Measurements from ENCODE around the gene KCNJ6. TPM values are rescaled to one million over a fixed set of nuclear protein-coding genes. Genes with fewer than 3 reads are reported as not detected.

KCNJ6 gene
- polyA plus RNA-seq, 3 donors = 0.19 to 0.36 (median 0.25) TPM

GRCh38 chr21:37868446-37869295 lies 47.6 kb downstream of the KCNJ6 start:
- no peak for DNase-seq (ENCODE audit: low read depth in 3 of 3, low spot score in 2 of 3)

- DNase-seq (ENCODE audit: low read depth in 3 of 3, low spot score in 2 of 3) = no peak
Measured at GRCh38 chr21:37866027-37866426, 50.2 kb downstream of the KCNJ6 start.

GRCh38 chr21:37865156-37865555 lies 51.1 kb downstream of the KCNJ6 start:
- DNase-seq (ENCODE audit: low read depth in 3 of 3, low spot score in 2 of 3) = no peak

- DNase-seq (ENCODE audit: low read depth in 3 of 3, low spot score in 2 of 3) = no peak
Measured at GRCh38 chr21:37863842-37864241, 52.4 kb downstream of the KCNJ6 start.

GRCh38 chr21:37862536-37862935 lies 53.7 kb downstream of the KCNJ6 start:
- no peak for DNase-seq (ENCODE audit: low read depth in 3 of 3, low spot score in 2 of 3)

- no peak for DNase-seq (ENCODE audit: low read depth in 3 of 3, low spot score in 2 of 3)
Measured at GRCh38 chr21:37861561-37861960, 54.7 kb downstream of the KCNJ6 start.

GRCh38 chr21:37860416-37860815 lies 55.8 kb downstream of the KCNJ6 start:
- DNase-seq (ENCODE audit: low read depth in 3 of 3, low spot score in 2 of 3) = no peak

- no peak for DNase-seq (ENCODE audit: low read depth in 3 of 3, low spot score in 2 of 3)
Measured at GRCh38 chr21:37855647-37856625, 60.3 kb downstream of the KCNJ6 start.

GRCh38 chr21:37855271-37855646 lies 61.0 kb downstream of the KCNJ6 start:
- DNase-seq (ENCODE audit: low read depth in 3 of 3, low spot score in 2 of 3) = no peak

- no peak for DNase-seq (ENCODE audit: low read depth in 3 of 3, low spot score in 2 of 3)
Measured at GRCh38 chr21:37849506-37850102, 66.7 kb downstream of the KCNJ6 start.

- DNase-seq (ENCODE audit: low read depth in 3 of 3, low spot score in 2 of 3) = no peak
Measured at GRCh38 chr21:37848721-37849490, 67.4 kb downstream of the KCNJ6 start.

GRCh38 chr21:37845535-37845934 lies 70.7 kb downstream of the KCNJ6 start:
- DNase-seq (ENCODE audit: low read depth in 3 of 3, low spot score in 2 of 3) = no peak

GRCh38 chr21:37843191-37843590 lies 73.1 kb downstream of the KCNJ6 start:
- no peak for DNase-seq (ENCODE audit: low read depth in 3 of 3, low spot score in 2 of 3)

GRCh38 chr21:37842163-37842919 lies 73.9 kb downstream of the KCNJ6 start:
- no peak for DNase-seq (ENCODE audit: low read depth in 3 of 3, low spot score in 2 of 3)

GRCh38 chr21:37837381-37837780 lies 78.9 kb downstream of the KCNJ6 start:
- DNase-seq (ENCODE audit: low read depth in 3 of 3, low spot score in 2 of 3) = no peak

- no peak for DNase-seq (ENCODE audit: low read depth in 3 of 3, low spot score in 2 of 3)
Measured at GRCh38 chr21:37835481-37835880, 80.8 kb downstream of the KCNJ6 start.

GRCh38 chr21:37833301-37833700 lies 83.0 kb downstream of the KCNJ6 start:
- no peak for DNase-seq (ENCODE audit: low read depth in 3 of 3, low spot score in 2 of 3)

- DNase-seq (ENCODE audit: low read depth in 3 of 3, low spot score in 2 of 3) = no peak
Measured at GRCh38 chr21:37829447-37829846, 86.8 kb downstream of the KCNJ6 start.

GRCh38 chr21:37828991-37829390 lies 87.3 kb downstream of the KCNJ6 start:
- DNase-seq (ENCODE audit: low read depth in 3 of 3, low spot score in 2 of 3) = no peak

- DNase-seq (ENCODE audit: low read depth in 3 of 3, low spot score in 2 of 3) = no peak
Measured at GRCh38 chr21:37828556-37828955, 87.7 kb downstream of the KCNJ6 start.
